Measurements from ENCODE around the gene NIFK. TPM values are rescaled to one million over a fixed set of nuclear protein-coding genes. Genes with fewer than 3 reads are reported as not detected.
"Not testable (repeated sequence)": the region's sequence is repeated elsewhere in the genome, so short reads cannot be mapped to it uniquely, and the experiment has no call there.

Gene NIFK
- total RNA-seq, 4 donors from 2014 or later = 19.0 to 110 (median 35.7) TPM

GRCh38 chr2:121705958-121706357 is 30.7 kb downstream of the NIFK start:
- no peaks in the 10 kb centered on the region for H3K9me3 ChIP-seq
- no peak overlapping the region for H3K27ac ChIP-seq
- H3K36me3 ChIP-seq = no peaks in the 10 kb centered on the region
- TF ChIP-seq POLR2A (IDR thresholded peaks at IDR 0.05) (no peak), CTCF (IDR thresholded peaks at IDR 0.05) (no peak)
- H3K27me3 ChIP-seq = no peaks in the 10 kb centered on the region
- H3K4me3 ChIP-seq = no peak overlapping the region
- no peaks in the 10 kb centered on the region for H3K4me1 ChIP-seq
- DNase-seq = no peak

GRCh38 chr2:121705390-121705789 is 31.3 kb downstream of the NIFK start:
- no peak for DNase-seq
- H3K27ac ChIP-seq = no peak overlapping the region

DNA sequence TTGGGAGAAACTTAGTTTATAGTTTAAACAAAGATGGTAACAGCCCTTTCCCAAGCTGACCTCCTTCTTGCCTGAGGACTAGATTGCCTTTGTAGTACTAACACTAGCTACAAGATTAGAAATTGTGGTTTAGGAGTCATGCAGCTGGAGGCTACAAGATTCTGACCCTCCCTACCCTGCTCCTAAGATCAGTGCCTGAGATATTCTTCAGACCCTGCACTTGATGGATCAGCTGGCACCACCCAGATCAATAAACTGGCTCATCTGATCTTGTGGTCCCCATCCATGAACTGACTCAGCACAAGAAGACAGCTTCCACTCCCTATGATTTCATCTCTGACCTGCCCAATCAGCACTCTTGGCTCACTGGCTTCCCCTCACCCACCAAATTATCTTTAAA is 34.9 kb downstream of the NIFK start:
- not testable (repeated sequence) for H3K27ac ChIP-seq, H3K36me3 ChIP-seq, DNase-seq, H3K4me3 ChIP-seq, H3K4me1 ChIP-seq, H3K27me3 ChIP-seq, H3K9me3 ChIP-seq

More at GRCh38 chr2:121705390-121705789, 31.3 kb downstream of the NIFK start:
- TF ChIP-seq POLR2A (IDR thresholded peaks at IDR 0.05) (no peak), CTCF (IDR thresholded peaks at IDR 0.05) (no peak)
- Histone ChIP-seq H3K4me3 (no peak overlapping the region), H3K4me1 (no peaks in the 10 kb centered on the region), H3K9me3 (no peaks in the 10 kb centered on the region), H3K36me3 (no peaks in the 10 kb centered on the region), H3K27me3 (no peaks in the 10 kb centered on the region)

GRCh38 chr2:121699421-121700333 is 37.0 kb downstream of the NIFK start:
- Histone ChIP-seq H3K36me3 (no peaks in the 10 kb centered on the region), H3K27ac (peak overlapping the region in 3 of 4 donors; percentile 14 to 67 (median 23)), H3K9me3 (no peaks in the 10 kb centered on the region), H3K4me3 (peak overlapping the region in 1 of 4 donors; percentile 1), H3K4me1 (peaks cover 0 to 7% (median 0%) of the 10 kb centered on the region in 4 donors), H3K27me3 (no peaks in the 10 kb centered on the region)
- TF ChIP-seq POLR2A (IDR thresholded peaks at IDR 0.05) = no peak
- no peak for TF ChIP-seq CTCF (IDR thresholded peaks at IDR 0.05)
- DNase-seq = peak in 2 of 3 donors; percentile 49 to 82

- TF ChIP-seq CTCF (IDR thresholded peaks at IDR 0.05) (no peak), POLR2A (IDR thresholded peaks at IDR 0.05) (no peak)
- Histone ChIP-seq H3K27ac (no peak overlapping the region), H3K4me3 (no peak overlapping the region), H3K27me3 (no peaks in the 10 kb centered on the region), H3K9me3 (no peaks in the 10 kb centered on the region), H3K4me1 (peaks cover 0 to 7% (median 0%) of the 10 kb centered on the region in 4 donors), H3K36me3 (no peaks in the 10 kb centered on the region)
- DNase-seq = no peak
Observed at GRCh38 chr2:121698318-121698930, 38.3 kb downstream of the NIFK start.

GRCh38 chr2:121697108-121697631 is 39.5 kb downstream of the NIFK start:
- no peaks in the 10 kb centered on the region for H3K9me3 ChIP-seq
- H3K27ac ChIP-seq = no peak overlapping the region
- no peak for TF ChIP-seq CTCF (IDR thresholded peaks at IDR 0.05)
- TF ChIP-seq POLR2A (IDR thresholded peaks at IDR 0.05) = no peak
- no peaks in the 10 kb centered on the region for H3K36me3 ChIP-seq
- peaks cover 0 to 7% (median 0%) of the 10 kb centered on the region in 4 donors for H3K4me1 ChIP-seq
- H3K27me3 ChIP-seq = no peaks in the 10 kb centered on the region
- no peak for DNase-seq
- H3K4me3 ChIP-seq = no peak overlapping the region

Measured in Peyer's patch (tissue), 4 donors.